Cardiac septum (tissue), 1 donor: Measurements from ENCODE around the gene DDA1. TPM values are rescaled to one million over a fixed set of nuclear protein-coding genes. Genes with fewer than 3 reads are reported as not detected.
A peak's percentile ranks its signal among the peaks of the same experiment; 100 is the strongest.

ENCODE experiments used
- DNase-seq: peaks from one replicate; pipeline ENCODE4 v3.0.0-alpha.2; 2020; ENCODE audit warnings: low spot score
- intact Hi-C: fragments of 100-400 bp; cut with DNase I; formaldehyde crosslinking; loops from one replicate; pipeline ENCODE4 v1.14.0; 2022
- total RNA-seq: library from RNA; stranded (reverse); fragmentation: NEBNext Ultra II Directional; extraction: Animal tissue kit (Norgen Biotek cat#: 25700); gene quantifications from one replicate; pipeline ENCODE4 v1.2.1, GENCODE V29; 2021
- donor health status: DM: no; HTN: no; CAD: no.

DDA1 gene
- total RNA-seq, 1 donor from 2014 or later = 38.8 TPM

DNA sequence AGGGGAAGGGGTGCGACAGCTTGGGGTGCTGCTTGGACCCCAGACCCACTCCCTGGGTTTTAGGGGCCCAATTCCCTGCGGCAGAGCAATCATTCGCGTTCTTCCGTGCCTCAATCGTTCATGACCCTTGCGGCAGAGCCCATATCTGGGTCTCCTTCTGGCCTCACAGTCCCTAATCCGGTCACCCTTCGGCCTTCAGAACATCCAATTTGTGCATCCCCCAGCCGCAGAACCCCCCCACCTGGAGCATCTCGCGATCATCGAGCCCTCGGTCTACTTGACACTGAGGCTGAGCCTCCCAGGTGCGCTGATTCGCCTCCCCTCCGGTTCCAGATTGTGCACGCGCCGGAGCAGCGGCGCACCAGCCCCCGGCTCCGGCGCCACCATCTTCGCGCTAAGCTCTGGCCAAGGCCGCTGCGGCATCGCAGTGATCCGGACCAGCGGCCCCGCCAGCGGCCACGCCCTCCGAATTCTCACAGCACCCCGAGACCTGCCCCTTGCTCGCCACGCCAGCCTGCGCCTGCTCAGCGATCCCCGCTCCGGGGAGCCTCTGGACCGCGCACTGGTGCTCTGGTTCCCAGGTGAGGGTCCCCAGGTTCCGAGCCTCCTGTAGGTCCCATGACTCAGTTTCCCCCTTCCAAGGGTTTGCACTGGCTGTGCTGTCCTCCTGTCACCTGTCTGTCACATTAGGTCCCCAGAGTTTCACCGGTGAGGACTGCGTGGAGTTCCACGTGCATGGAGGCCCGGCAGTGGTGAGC lies 28.5 kb downstream of the DDA1 start:
- intact Hi-C loops = loop anchor here (5.0 kb wide), 1 partner anchor 36 kb away; the partner anchor contains the start of gene ABHD8
- DNase-seq = no peak

DNA sequence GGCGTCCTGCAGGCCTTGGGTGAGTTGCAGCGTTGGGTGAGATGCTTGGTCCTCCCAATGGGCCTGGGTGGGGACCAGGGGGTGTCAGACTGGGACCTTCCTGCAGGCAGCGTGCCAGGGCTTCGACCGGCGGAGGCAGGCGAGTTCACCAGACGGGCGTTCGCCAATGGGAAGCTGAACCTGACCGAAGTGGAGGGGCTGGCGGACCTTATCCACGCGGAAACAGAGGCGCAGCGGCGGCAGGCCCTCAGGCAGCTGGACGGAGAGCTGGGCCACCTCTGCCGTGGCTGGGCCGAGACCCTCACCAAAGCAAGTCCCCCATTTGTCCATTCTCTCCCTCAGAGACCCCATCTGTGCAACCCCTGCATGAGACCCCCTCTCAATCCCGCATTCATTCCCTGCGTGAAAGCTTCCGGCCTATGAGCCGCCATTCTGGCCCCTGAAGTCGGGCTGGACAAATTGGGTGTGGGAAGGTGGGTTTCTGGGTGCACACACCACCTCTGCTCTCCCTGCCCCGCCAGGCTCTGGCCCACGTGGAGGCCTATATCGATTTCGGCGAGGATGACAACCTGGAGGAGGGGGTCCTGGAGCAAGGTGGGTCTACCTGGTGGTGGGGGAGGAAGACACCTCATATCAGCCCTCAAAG lies 29.2 kb downstream of the DDA1 start:
- intact Hi-C loops = loop anchor here (5.0 kb wide), 1 partner anchor 36 kb away; the partner anchor contains the start of gene ABHD8
- no peak for DNase-seq

DNA sequence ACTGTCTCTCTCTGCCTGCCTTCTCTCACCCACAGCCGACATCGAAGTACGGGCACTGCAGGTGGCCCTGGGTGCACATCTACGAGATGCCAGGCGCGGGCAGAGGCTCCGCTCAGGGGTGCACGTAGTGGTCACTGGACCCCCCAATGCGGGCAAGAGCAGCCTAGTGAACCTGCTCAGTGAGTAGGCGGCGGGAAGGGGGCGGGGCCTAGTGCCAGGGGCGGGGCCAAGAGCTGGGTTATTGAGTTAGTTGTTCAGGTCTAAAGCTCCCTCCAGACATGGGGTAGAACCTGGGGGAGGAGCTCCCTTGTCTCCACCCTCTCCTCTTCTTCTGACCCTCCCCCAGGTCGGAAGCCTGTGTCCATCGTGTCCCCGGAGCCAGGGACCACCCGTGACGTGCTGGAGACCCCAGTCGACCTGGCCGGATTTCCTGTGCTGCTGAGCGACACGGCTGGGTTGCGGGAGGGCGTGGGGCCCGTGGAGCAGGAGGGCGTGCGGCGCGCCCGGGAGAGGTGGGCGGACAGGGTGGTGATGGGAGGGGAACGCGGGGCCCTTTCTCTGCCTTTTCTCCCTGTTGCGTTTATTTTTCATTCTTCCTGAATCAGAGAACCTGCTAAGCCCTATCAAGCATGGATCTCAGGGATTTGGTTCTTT lies 29.9 kb downstream of the DDA1 start:
- no peak for DNase-seq
- intact Hi-C loops = loop anchor here (5.0 kb wide), 1 partner anchor 37 kb away; the partner anchor contains the start of gene ABHD8

DNA sequence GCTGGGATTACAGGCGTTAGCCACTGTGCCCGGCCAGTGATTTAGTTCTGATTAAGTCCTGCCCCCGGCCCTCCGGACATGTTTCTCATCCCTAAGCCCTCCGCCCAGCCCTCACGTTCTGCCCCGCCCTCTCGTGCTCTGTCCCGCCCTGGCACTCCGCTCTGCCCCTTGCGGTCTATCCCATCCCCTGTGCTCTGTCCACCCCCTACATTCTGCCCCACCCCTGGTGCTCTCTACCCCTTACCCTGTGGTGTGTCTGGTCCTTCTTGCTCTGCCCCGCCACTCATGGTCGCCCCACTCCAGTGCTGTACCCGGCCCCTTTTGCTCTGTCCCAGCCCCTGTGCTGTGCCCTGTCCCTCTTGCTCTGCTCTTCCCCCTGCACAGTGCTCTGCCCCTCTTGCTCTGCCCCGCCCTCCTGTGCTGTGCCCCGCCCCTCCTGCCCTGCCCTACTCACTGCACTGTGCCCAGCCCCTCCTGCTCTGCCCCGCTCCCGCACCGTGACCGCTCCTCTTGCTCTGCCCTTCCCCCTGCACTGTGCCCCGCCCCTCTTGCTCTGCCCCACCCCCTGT lies 31.0 kb downstream of the DDA1 start:
- intact Hi-C loops = no loop called here

DNA sequence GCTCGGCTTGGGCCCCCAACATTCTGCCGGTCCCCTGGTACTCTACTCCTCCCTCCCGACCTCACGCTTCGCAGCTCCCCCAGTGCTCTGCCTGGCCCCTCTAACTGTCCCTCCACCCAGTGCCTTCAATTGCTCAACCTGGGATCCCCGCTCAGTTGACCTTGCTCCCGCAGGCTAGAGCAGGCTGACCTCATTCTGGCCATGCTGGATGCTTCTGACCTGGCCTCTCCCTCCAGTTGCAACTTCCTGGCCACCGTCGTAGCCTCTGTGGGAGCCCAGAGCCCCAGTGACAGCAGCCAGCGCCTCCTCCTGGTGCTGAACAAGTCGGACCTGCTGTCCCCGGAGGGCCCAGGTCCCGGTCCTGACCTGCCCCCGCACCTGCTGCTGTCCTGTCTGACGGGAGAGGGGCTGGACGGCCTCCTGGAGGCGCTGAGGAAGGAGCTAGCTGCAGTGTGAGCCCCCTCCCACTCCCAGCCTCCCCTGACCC lies 31.6 kb downstream of the DDA1 start:
- intact Hi-C loops = no loop called here
- DNase-seq = no peak

More for the DNA sequence above, 31.0 kb downstream of the DDA1 start:
- DNase-seq = no peak

DNA sequence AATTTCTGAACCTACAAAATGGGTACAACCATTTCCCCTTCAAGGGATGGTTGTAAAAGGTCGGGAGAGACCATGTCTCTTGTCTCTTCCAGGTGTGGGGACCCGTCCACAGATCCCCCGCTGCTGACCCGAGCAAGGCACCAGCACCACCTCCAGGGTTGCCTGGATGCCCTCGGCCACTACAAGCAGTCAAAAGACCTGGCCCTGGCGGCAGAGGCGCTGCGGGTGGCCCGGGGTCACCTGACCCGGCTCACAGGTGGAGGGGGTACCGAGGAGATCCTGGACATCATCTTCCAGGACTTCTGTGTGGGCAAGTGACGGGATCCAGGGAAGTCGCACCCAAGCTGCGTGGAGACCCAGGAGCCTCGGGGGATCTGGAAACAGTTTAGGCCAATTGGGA lies 32.0 kb downstream of the DDA1 start:
- DNase-seq = no peak
- intact Hi-C loops = no loop called here

DNA sequence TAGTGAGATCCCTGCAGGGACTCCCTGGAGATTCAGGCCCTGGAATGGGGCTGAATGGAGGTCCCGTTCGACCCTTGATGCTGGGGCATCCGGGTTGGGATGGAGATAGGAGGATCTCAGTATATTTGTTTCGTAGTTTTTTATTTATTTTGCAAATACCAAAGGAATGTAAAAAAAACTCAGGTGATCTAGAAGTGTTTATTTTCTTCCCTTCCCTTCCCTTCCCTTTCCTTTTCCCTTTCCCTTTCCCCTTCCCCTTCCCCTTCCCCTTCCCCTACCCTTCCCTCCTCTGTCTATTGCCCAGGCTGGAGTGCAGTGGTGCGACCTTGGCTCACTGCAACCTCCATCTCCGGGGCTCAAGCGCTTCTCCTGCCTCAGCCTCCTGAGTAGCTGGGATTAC lies 32.5 kb downstream of the DDA1 start:
- DNase-seq = no peak
- intact Hi-C loops = no loop called here

DNA sequence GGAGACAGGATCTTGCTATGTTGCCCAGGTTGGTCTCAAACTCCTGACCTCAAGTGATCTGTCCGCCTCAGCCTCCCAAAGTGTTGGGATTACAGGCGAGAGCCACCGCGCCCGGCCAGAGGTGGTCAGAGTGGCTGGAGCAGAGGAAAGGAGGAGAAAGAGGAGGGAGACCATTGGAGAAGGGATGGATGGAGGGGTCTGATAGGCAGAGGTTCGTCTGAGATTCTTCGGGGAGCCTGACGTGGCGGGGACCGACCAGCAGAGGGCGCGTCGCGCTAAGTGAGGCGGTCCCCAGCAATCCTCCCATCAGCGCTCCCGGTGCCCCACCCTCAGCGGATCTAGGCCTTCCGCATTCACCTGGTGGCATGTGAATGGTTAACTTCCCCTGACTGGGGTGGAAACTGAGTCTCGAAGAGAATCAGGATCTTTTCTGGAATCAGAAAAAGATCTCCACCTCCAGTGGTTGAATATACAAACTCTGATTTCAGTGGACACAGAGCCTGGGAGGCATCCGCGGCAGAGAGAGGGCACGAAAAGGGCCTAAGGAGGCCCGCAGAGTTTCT lies 36.8 kb downstream of the DDA1 start:
- DNase-seq = peak; percentile 89
- intact Hi-C loops = loop anchor here (1.0 to 5.0 kb wide), 2 partner anchors 40 to 121 kb away; no protein-coding TSS in a partner anchor

DNA sequence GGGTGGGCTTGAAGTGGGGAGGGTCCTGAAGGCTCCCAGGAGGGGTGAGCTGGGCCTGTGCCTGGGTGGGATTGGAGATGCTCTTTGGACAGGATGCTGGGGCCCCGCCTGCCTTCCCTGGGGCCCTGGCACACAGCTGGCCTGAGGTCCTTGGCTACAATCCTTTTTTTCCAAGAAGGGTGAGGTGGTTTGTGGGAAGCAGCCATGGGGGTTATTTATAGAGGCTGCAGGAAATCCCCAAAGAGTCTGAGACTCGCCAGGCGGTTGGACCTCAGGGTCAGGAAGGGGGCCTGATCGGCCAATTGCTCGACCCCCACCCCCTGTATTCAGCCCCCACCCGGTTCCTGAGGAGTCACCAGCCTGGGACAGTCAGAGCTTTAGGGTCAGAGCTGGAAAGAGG lies 38.0 kb downstream of the DDA1 start:
- intact Hi-C loops = loop anchor here (5.0 kb wide), 1 partner anchor 120 kb away; no protein-coding TSS in a partner anchor
- DNase-seq = no peak

DNA sequence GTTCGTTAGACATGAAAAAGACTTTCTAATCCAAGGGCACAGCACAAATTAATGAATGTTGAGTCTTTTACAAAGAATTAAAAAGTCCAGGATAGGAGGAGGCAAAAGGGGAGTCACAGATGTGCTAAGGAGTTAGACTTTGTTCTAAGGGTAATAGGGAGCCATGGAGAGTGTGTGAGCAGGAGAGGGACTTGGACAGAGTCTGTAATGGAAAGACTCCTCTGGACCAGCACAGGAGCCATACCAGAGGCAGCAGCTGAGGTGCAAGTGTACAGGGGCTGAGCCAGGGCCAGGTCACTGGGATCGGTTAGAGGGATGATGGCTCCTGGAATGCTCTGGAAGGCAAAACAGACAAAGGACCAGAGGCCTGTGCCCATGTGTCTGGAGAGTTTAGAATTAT lies 38.5 kb downstream of the DDA1 start:
- intact Hi-C loops = loop anchor here (5.0 kb wide), 1 partner anchor 119 kb away; no protein-coding TSS in a partner anchor
- no peak for DNase-seq

DNA sequence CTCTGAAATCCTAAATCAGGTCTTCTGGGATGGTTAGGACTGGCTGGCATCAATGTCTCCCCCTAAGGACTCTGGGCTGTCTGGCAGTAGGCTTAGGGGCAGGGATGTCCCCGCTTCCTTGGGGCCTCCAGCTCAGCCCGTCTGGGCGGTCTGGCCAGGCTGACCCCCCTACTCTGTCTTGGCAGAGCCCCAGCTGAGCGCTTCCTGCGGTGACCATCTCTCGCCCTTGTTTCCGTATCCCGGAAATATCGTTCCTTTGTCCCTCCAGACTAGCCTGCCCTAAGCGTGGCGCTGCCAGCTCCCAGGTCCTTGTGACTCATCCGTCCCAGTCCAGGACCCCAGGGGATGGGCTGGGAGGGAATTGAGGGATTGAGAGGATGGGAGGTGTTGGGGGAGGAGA lies 39.3 kb downstream of the DDA1 start:
- intact Hi-C loops = loop anchor here (5.0 kb wide), 1 partner anchor 119 kb away; no protein-coding TSS in a partner anchor
- DNase-seq = peak; percentile 86

DNA sequence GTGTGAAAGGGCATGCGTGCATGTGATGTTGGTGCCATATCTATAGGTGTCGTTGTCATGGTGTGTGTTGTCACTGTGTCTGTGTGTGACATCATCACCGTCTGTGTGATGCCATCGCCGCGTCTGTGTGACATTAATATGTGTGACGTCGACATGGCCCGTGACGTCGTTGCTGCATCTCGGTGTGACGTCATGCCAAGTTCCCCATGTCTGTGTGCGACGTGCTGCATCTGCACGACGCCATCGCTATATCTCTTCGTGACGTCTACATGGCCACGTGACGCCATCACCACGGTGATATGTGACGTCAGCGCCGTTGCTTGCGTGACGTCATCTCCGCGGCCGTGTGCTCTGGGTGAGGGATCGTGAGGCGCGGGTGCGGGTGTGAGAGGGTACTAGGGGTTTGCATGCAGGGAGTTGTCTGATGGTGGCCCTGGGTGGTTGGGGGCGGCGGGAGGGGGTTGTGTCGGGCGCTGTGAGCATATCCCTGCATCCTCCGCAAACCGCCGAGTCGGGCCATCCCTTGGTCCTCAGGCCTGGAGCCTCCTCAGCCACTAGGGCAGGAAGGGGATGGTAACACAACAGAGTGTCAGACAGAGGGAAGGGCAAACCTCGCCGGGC lies 42.6 kb downstream of the DDA1 start:
- no peak for DNase-seq
- intact Hi-C loops = no loop called here

DNA sequence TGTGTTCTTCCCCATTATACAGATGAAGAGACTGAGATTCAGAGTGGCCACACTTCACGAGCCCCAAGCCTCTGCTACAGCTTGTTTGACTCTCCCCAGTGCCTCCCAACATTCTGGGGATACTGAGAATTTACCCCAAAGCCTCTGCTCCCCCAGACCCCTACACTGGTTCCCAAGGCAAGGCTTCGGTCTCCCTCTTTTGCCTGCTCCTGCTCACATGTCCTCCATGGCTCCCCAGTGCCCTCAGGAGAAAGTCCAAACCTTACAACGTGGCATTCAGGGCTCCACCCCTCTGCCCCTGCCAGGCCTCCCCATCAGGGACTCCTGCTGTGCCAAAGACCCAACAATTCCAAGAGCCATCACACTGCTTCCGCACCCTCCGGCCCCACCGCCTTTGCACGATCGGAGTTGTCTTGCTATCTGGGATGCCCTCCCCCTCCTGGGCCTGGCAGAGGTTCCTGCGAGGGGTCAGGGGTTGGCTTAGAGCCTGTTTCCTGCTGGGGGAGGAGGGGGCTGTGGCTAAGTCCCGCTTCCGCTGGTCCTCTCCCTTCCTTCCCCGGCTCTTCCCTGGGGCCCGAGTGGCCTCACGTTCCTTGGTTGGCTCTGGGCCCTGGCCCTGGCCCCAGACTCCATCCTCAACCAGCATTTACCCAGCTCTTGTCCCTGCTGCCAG lies 43.4 kb downstream of the DDA1 start:
- intact Hi-C loops = no loop called here
- no peak for DNase-seq

DNA sequence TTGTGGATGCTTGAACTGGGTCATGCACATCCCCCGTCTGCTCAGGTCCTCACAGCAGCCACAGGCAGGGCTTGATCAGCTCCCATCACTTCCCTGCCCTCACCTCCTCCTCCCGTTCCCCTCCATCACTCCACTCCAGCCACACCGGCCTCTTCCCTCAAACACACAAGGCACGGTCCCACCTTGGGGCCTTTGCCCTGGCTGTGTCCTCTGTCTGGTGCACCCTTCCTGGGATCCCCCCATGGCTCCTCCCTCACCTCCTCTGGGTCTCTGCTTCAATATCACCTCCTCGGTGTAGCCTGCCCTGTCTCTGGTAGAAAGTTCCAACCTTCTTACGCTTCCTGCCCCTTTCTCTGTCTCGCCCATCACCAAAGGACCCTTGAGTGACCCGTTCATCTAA lies 44.0 kb downstream of the DDA1 start:
- intact Hi-C loops = no loop called here

DNA sequence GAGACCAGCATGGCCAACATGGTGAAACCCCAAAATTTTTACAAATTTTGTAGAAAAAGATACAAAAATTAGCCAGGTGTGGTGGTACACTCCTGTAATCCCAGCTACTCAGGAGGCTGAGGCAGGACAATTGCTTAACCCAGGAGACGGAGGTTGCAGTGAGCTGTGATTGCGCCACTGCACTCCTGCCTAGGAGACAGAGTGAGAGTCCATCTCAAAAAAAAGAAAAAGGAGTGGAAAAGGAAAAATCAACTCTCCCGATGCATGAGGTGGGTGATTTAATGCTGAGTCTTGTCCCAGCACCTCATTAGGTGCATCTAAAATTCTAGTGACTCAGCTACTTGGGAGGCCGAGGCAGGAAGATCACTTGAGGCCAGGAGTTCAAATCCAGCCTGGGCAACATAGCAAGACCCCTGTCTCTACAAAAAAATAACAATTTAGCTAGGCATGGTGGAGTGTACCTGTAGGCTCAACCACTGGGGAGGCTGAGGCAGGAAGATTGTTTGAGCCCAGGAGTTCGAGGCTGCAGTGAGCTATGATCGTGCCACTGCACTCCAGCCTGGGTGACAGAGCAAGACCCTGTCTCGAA lies 47.8 kb downstream of the DDA1 start:
- intact Hi-C loops = no loop called here
- DNase-seq = no peak

More for the DNA sequence above, 44.0 kb downstream of the DDA1 start:
- DNase-seq = no peak

DNA sequence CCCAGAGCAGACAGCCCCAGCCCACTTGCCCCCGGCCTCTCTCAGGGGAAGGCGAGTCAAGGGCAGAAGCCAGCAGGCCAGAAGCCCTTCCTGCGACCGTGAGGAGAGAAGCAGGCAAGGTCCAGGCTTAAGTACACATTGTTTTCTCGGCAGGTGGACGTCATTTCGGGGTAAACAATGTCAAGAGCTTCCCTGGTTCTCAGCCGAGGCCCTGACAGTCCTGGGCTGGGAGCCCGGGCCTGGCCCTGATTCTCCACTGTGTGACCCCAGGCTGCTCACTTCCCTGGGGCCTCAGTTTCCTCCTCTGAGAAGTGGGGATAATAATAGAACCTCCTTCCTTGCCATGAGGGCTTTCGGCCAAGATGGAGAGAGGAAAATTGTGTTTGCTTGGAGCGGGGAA lies 48.4 kb downstream of the DDA1 start:
- no peak for DNase-seq
- intact Hi-C loops = no loop called here

DNA sequence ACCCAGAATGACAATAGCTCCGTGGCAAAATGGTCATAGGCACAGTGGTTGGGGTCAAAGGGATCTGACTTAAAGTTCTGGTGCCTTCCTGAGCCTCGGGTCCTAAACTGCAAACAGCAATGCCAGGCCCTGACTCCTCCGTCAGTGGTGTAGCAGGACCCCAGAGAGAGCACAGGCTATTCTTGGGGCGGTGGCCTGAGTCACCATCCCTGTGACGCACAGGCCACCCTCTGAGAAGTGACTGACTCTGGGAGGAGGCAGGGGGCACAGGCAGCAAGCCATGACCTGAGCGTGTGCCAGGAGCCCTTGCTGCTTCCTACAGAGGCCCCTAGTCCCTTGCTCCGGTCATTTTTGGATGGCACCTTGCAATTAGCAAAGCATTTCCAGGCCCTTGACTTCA lies 49.0 kb downstream of the DDA1 start:
- intact Hi-C loops = no loop called here
- DNase-seq = no peak
